NCI-H446 (cell line): Measurements from ENCODE around the gene C1S.
"Not testable (repeated sequence)": the region's sequence is repeated elsewhere in the genome, so short reads cannot be mapped to it uniquely, and the experiment has no call there.

Experiments
- DNase-seq, 2 experiments: peaks; one replicate each; lab custom pipeline; 2025; lab: John Stamatoyannopoulos, UW

C1S gene

DNA sequence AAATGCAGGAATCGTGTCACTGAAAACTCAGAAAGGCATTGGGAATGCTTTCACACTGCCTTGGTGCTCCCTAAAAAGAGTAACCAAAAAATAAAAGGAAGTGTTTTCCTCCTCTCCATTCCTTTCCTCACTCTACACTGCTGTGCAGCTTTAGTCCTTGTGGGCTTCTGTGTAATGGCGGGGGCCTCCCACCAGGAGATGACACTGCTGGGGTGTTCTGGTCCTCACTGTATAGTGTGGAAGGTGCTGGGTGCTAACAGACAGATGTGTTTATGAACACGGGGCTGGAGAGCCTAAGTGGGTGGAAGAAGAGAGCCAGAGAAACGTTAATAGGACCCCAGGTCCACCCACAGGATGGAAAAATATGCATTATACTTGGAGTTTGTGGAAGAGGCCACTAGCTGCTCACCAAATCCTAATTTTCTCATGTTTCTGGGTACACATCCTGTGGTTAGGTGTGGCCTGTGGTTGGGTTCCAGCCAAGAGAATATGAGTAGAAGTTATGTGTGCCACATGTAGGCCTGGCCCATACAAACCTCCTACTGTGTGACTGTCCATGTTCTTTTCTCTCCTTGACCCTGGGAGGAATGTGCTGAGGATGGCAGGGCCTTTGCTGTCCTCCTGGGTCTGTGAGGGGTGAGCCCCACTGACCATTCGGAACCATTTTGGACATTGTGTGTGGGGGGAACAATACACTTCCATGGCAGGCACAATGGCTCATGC is 14.0 kb upstream of the C1S start:
- no peak for DNase-seq

DNA sequence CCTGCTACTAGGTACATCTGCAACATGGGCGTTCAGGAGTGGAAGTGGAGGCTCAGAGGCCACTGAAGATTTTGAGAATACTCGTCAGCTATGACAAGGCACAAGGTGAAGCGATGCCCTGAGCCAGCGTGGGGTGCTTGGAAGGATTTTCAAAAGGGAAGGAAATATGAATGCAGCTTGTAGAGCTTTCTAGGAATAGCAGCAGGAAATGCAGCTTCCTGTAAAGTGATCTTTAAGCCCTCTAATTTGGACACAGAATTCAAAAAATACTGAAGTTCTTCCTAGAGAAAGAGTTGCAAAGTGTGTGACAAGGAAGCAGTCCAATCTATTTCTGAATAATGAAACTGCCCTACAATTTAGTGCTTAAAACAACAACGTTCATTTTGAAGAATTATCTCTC is 13.2 kb upstream of the C1S start:
- no peak for DNase-seq

DNA sequence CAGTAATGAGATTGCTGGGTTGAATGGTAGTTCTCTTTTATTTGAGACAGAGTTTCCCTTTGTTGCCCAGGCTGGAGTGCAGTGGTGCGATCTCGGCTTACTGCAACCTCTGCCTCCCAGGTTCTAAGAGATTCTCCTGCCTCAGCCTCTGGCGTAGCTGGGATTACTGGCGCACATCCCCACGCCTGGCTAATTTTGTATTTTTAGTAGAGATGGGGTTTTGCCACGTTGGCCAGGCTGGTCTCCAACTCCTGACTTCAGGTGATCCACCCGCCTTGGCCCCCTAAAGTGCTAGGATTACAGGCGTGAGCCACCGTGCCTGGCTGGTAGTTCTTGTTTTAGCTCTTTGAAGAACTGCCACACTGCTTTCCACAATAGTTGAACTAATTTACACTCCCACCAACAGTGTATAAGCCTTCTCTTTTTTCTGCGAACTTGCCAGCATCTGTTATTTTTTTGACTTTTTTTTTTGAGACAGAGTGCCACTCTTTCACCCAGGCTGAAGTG is 11.0 kb upstream of the C1S start:
- not testable (repeated sequence) for DNase-seq

DNA sequence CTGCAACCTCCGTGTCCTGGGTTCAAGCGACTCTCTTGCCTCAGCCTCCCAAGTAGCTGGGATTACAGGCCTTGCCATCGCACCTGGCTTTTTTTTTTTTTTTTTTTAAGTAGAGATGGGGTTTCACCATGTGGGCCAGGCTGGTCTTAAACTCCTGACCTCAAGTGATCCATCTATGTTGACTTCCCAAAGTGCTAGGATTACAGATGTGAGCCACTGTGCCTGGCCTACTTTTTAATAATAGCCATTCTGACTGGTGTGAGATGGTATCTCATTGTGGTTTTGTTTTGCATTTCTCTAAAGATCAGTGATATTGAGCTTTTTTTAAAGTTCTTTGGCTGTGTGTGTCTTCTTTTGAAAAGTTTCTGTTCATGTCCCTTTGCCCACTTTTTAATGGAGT is 10.5 kb upstream of the C1S start:
- DNase-seq = not testable (repeated sequence)

DNA sequence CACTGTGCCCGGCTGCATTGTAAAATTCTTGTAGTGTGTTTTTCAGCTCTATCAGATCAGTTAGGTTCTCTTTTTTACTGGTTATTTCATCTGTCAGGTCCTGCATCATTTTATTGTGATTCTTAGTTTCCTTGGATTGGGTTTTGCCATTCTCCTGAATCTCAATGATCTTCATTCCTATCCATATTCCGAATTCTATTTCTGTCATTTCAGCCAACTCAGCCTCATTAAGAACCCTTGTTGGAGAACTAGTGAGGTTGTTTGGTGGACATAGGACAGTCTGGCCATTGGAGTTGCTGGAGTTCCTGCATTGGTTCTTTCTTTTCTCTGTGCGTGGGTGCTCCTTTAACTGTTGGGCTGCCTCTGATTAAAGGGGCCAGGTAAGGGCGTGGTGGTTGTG is 5.6 kb upstream of the C1S start:
- no peak for DNase-seq

DNA sequence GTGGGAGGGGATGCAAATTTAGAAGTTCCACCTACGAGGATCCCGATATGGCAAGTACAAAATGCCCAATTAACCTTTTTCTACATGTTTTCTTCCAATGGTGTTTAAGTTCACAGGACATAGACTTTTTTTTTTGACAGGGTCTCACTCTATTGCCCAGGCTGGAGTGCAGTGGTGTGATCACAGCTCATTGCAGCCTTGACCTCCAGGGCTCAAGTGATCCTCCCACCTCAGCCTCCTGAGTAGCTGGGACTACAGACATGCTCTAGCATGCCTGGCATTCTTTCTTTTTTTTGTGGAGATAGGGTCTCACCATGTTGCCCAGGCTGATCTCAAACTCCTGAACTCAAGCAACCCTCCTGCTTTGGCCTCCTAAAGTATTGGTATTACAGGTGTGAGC is 4.8 kb upstream of the C1S start:
- not testable (repeated sequence) for DNase-seq

DNA sequence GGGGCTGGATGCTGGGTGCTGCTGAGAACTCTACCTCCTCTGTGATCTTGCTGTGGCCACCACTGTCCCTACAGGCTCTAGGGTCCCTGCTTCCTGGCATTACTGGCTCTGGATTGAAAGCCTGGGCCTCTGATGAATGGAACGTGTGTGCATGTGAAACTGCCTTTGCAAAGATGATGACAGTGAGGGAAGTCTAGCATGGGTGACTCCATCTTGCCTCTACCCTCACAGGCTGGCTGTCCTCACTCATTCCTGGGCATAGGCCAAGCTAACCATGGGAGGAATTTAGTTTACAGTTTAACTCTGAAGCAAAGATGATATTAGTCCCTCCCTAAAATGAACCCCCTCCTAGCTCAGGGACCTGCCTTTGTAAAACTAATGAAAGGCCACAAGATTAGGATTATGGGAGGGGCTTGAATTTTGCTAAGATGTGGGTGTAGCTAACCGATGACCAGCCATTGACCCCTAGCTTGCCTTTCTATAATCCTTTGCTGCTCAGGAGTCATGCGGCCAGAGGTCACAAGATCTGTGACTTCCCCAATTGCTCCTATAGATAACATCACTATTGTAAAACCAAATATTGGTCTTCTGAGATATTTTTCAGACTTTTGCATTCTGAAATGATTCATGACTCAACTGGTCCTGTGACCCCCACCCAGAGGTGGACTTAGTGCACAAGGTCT is 2.2 kb upstream of the C1S start:
- no peak for DNase-seq

DNA sequence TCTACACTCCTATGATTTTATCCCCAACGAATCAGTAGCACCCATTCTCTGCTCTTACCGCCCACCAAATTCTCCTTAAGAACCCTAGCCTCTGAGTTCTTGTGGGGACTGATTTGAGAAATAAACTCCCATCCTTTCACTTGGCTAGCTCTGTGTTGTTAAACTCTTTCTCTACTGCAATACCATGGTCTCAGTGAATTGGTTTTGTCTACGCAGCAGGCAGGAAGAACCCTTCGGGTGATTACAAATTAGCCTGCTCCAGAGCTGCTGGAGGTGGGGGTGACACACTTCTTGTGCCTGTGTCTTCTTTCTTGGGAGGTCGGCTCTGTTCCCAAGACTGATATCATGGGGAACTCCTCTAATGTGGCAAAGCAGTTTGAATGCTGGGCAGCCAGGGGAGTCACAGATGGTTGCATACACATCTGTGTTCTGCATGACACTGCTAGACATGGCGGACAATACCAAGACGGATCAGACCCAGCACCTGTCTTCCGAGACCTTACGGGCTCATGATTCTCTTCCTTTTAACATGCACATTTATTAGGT is 1.6 kb upstream of the C1S start:
- no peak for DNase-seq

DNA sequence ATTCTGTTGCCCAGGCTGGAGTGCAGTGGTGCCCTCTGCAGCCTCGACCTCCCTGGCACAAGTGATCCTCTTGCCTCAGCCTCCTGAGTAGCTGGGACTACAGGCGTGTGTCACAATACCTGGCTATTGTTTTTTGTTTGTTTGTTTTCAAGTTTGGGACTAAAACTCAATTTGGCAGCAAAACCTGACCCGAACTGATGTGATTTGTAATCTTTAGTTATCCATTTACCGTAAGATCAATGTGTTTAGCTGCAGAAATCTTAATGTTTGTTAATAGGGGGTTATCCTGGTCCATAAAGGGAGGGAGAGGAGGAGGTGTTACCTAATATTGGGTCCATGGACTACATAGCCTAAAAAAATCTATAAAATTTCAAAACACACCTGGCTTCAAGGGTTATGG is 738 bp upstream of the C1S start:
- DNase-seq = no peak

DNA sequence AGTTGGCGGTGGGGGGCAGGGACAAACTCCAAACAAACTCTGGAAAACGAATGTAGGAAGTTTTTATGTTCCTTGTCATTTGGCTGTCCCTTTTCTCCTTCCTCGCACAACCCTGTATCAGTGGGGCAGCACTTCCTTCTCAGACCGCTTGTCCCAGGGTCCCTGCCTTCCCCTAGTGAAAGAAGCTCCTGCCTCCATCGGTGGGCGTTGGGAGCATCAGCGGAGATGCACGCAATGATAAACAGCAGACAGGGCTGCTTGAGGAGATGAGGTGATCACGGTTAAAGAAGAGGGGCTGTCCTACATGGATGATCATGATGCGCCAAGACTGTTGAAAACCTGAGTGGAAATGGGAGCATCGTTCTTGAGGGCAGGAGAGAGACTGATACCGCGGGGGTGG is 620 bp downstream of the C1S start:
- no peak for DNase-seq

DNA sequence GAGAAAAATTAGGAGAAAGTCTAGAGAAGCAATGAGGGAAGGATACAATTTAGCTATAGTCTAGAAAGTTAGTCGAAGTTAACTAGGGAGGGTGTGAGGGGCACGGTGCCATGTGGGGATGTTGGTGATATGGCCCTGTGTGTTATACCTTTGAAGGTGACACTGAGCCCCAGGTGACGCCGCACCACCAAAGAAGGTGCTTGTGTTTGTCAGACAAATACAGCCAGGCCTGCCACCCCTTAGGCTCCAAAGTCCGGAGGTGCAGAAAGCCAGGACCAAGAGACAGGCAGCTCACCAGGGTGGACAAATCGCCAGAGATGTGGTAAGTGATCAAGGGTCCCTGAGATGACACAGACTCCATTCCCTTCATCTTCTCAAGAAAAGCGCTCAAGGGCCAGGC is 1.1 kb downstream of the C1S start:
- no peak for DNase-seq

DNA sequence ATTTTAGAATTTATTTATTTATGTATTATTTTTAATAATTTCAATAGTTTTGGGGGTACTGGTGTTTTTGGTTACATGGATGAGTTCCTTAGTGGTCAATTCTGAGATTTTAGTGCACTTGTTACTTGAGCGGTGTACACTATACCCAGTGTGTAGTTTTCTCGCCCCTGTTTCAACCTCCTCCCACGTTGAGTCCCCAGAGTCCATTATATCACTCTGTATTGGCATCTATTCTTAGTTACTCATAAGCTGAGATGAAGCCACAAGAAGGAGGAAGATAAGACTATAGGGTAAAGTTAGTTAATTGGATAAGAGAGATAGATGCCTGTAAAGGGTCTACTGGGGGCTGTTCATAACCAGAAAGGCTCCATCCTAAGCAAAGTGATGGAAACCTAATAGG is 4.0 kb downstream of the C1S start:
- DNase-seq = no peak

DNA sequence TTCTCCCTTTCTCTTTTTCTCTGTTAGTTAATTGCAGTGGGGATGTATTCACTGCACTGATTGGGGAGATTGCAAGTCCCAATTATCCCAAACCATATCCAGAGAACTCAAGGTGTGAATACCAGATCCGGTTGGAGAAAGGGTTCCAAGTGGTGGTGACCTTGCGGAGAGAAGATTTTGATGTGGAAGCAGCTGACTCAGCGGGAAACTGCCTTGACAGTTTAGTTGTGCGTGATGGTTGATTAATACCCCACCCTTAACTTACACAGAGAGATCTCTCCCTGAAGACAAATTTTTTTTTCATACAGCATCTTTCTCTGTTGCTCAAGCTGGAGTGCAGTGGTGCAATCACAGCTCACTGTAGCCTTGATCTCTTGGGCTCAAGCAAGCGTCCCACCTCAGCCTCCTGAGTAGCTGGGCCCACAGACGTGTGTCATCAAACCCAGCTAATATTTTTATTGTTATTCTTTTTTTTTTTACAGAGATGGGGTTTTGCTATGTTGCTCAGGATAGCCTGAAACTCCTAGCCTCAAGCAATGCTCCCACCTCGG is 4.6 kb downstream of the C1S start:
- no peak for DNase-seq

DNA sequence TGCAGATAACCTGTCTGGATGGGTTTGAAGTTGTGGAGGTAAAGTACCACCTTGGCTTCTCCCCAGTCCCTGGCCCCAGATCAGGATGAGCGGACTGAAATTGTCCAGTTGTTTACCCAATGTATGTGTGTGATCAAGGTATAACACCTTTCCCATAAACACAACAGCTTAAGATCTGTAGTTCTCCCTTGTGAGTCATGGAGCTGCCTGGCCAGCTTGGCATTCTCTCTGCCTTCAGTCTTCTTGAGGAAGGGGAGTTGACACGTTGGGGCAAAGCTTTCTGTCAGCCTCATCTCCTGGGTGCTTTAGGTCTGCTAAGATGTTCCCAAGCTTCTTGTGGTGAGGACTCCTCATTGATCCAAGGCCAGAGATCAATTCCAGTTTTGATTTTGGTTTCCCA is 6.1 kb downstream of the C1S start:
- DNase-seq = no peak

DNA sequence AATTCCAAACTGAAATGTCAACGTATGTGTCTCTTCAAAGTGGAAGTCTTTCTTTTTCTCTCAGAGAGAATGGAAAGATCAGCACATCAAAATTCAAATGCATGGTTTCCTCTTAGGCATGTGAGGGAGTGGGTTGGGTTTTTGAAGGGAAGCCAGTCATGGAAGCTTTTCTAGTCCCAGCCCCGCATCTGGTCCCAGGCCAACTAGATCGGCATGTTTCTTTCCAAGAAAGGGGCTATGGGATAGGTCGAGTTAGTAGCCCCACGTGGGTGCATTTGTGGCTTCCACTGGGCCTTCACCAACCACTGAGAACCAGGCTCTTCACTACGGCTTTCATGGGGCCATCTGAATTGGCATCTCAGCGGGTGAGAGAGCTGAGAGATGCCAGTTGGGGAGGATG is 6.6 kb downstream of the C1S start:
- DNase-seq = no peak

DNA sequence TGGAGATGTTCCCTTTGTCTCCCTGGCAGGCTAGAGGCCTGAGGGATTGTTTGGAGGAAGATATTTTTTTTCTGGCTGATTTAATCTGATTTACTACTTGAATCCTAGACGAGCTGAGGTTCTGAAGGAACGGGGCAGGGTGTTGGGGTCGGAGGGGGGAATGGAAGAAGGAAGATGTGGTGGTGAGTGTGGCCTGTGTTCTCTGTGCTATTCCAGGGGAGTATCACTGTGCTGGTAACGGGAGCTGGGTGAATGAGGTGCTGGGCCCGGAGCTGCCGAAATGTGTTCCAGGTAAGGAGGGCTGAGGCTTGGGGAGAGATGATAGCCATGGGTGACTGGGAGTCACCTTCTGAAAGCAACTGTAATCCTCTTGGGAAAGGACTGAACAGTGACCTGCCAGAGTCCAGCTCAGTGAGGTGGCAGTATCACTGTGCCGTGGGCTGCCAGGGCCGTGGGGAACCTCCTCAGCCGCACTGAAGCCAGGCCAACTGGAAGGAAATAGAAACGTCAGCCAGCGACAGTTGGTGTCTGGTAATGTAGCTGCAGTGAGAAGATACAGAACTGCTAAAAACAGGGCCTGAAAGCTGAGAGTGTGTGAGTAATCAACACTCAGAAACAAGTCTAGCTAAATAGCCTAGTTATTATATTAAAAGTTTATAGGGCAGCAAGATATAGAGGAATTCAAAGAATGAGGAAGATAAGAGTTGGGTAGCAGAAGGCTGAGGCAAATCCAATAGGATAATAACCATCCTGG is 7.9 kb downstream of the C1S start:
- no peak for DNase-seq

DNA sequence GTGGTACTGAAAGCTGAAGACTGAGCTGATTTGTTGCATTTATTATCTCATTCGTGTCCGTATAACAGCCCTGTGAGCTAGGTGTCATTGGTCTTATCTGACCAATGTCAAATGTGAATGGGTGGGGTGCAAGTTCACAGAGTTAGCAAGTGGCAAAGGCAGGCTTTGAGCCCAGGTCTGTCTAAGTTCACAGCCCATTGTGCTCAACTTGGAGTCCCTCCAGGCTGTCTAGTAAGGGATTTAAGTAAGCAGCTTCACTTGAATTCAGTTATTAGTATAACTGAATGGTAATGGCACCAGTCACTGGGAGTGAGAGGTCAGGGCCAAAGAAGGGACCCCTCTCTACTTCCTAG is 8.5 kb downstream of the C1S start:
- no peak for DNase-seq

DNA sequence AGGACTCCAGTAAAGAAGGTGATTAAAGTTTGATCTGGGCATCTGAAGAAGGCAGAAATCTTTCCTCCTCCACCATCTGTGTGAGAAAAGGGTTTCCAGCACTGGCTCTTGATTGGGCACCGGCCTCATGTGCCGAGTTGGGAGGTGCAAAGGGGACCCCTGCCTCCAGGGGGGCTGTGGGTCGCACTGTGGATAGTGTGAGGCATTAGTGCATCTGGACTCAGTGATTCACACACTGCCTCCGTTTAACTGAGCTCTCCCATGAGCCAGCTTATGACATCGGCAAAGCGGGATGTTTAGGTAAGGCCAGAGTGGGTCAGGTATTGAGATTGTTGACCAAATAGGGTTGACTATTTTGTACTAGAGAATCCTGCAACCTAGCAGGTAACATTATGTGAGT is 8.9 kb downstream of the C1S start:
- no peak for DNase-seq

DNA sequence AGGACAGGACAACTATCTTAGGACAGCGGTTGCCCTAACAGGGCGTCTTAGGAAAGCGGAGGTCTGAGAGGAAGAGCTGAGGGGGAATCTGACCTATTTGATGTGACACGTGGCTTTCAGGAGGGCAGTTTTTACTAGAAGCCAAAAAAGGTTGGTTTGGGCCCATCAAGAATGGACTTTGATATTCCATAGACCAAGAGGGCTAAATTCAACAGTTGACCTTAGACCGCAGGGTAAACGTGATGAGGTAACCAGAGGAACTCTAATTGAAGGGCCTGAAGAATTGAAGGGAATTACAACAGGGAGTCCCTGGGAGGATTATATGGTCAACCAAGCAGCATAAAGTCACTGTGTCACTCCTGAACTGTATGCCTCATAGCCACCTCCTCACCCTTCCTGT is 11.5 kb downstream of the C1S start:
- DNase-seq = no peak

DNA sequence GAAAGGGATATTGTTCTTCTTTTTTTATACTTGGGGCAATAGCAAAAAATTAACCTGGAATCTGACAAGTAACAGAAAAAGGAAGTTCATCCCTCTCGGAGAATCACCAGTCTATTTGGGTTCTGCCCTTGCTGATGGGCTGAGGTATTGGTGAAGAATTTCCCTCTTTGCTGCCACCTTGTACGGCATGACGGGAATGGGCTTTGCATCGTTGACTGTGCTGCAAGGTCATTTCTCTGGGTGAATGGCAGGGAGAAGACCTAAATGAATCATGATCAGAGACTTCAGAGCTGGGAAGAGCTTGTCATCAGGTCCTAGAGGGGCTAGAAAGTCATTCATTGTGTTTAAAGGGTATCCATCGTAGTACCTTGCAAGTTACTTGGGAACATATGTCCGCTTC is 12.0 kb downstream of the C1S start:
- no peak for DNase-seq

DNA sequence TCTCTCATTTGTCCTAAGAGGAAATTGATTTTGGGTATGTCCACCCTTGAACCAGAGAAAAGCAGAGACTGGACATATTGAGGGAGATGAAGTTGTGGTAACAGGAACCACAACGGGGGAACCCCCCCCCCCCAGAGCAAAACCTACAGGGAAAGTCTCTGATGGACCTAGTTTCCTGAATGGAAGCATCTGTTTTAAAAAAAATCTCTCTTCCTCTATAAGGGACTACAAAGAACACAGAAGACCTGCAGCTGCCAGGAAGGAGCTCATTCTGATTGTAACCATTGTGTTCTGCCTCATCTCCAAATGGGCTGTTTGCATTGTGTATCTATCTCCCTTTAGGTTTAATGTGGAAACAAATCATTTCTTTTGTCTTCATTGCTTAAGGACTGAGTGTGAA is 13.4 kb downstream of the C1S start:
- no peak for DNase-seq

DNA sequence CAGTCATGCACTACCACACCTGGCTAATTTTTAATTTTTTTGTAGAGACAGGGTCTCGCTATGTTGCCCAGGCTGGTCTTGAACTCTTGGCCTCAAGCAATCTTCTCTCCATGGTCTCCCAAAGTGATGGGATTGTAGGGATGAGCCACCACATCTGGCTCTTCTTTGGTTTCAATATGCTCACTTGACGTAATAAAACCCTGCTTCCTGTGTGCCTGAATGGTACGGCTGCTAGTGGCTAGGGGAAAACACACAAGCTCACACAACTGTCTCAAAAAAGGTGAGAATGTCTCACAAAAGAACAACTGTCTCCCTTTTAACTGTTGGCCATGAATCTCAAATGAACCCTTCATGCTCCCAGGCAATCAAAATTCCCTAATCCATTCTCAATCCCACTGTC is 15.0 kb downstream of the C1S start:
- no peak for DNase-seq

DNA sequence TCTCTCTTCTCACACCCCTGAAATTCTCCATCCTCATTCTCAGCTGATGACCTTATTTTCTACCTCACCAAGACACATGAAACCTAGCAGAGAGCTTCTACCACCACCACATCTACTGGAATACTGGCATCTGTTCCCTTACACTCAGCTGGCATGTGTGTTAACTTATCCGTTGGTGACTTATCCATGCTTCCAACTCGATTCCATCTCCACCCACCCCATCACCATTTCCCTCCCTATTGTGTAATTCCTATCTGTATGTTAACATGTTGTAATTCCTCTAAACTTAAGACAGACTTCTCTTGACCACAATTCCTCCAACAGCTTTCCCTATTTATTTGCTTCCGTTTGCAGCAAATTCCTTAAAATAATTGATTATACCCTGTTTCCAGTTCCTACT is 15.4 kb downstream of the C1S start:
- no peak for DNase-seq
